HUES64 (cell line): ENCODE measurements around the gene OR8S1.
"Not testable (repeated sequence)": the region's sequence is repeated elsewhere in the genome, so short reads cannot be mapped to it uniquely, and the experiment has no call there.

ENCODE experiments used
- H3K27ac ChIP-seq: 2 replicates; pipeline ENCODE4 v1.7.0; 2013; ENCODE audit warnings: low read depth, low read length, inconsistent platforms
- H3K27me3 ChIP-seq: 2 replicates; pipeline ENCODE4 v1.6.1; 2013; ENCODE audit warnings: mild to moderate bottlenecking, low read length; ENCODE audit not compliant: insufficient read depth
- H3K36me3 ChIP-seq: 2 replicates; pipeline ENCODE4 v1.6.1; 2013; ENCODE audit warnings: mild to moderate bottlenecking, low read length; ENCODE audit not compliant: insufficient read depth
- H3K4me1 ChIP-seq: 2 replicates; pipeline ENCODE4 v1.6.1; 2013; ENCODE audit warnings: mild to moderate bottlenecking, low read length, moderate library complexity; ENCODE audit not compliant: insufficient read depth
- H3K4me3 ChIP-seq: 2 replicates; pipeline ENCODE4 v1.5.1; 2013; ENCODE audit warnings: mild to moderate bottlenecking, low read length, moderate library complexity
- H3K9ac ChIP-seq: 2 replicates; pipeline ENCODE4 v1.6.1; 2013; ENCODE audit warnings: mild to moderate bottlenecking, low read depth, low read length
- H3K9me3 ChIP-seq: 2 replicates; pipeline ENCODE4 v1.6.1; 2013; ENCODE audit warnings: low read depth, low read length; ENCODE audit not compliant: insufficient read depth
- WGBS: fragments of 150-250, 120-280 bp; methylation state at CpG from one replicate; pipeline ENCODE4 v1.1.7; 2013; ENCODE audit warnings: missing lambda C conversion rate; 5-methylcytosine and 5-hydroxymethylcytosine counted together

Gene OR8S1

GRCh38 chr12:48514728-48515127 is 10.7 kb upstream of the OR8S1 start:
- no peaks in the 10 kb centered on the region for H3K36me3 ChIP-seq

GRCh38 chr12:48520381-48520780 is 5.1 kb upstream of the OR8S1 start:
- not testable (repeated sequence) for H3K4me1 ChIP-seq, H3K4me3 ChIP-seq, H3K36me3 ChIP-seq, H3K27ac ChIP-seq, H3K9ac ChIP-seq, H3K9me3 ChIP-seq, H3K27me3 ChIP-seq
- 87% methylated on average over 24 of the region's 24 CpGs for WGBS

More at GRCh38 chr12:48514728-48515127, 10.7 kb upstream of the OR8S1 start:
- Histone ChIP-seq H3K9ac (no peak overlapping the region), H3K27me3 (no peaks in the 10 kb centered on the region), H3K9me3 (peaks cover 42% of the 10 kb centered on the region), H3K4me1 (no peaks in the 10 kb centered on the region), H3K27ac (no peak overlapping the region), H3K4me3 (no peak overlapping the region)
- no CpG with 5 or more reads among the region's 1 CpG for whole genome bisulfite sequencing

- no peaks in the 10 kb centered on the region for H3K4me1 ChIP-seq
- WGBS = 96% methylated on average over 44 of the region's 44 CpGs
- no peak overlapping the region for H3K9ac ChIP-seq
- H3K4me3 ChIP-seq = no peak overlapping the region
- no peaks in the 10 kb centered on the region for H3K9me3 ChIP-seq
- no peak overlapping the region for H3K27ac ChIP-seq
- no peaks in the 10 kb centered on the region for H3K27me3 ChIP-seq
- H3K36me3 ChIP-seq = no peaks in the 10 kb centered on the region
These were observed 2.6 kb downstream of the OR8S1 start for GRCh38 chr12:48527891-48528670.

GRCh38 chr12:48532601-48533000 is 7.2 kb downstream of the OR8S1 start:
- Histone ChIP-seq H3K9me3 (no peaks in the 10 kb centered on the region), H3K9ac (no peak overlapping the region), H3K27me3 (no peaks in the 10 kb centered on the region), H3K4me3 (no peak overlapping the region), H3K4me1 (no peaks in the 10 kb centered on the region), H3K27ac (no peak overlapping the region), H3K36me3 (no peaks in the 10 kb centered on the region)

- H3K9ac ChIP-seq = no peak overlapping the region
These were observed 11.2 kb downstream of the OR8S1 start for GRCh38 chr12:48536602-48537001.

GRCh38 chr12:48542300-48542928 is 17.0 kb downstream of the OR8S1 start:
- Histone ChIP-seq H3K4me3 (no peak overlapping the region), H3K27ac (no peak overlapping the region), H3K9ac (no peak overlapping the region), H3K27me3 (no peaks in the 10 kb centered on the region), H3K4me1 (no peaks in the 10 kb centered on the region), H3K36me3 (no peaks in the 10 kb centered on the region), H3K9me3 (no peaks in the 10 kb centered on the region)
- WGBS = 69% methylated on average over 7 of the region's 8 CpGs

More at GRCh38 chr12:48536602-48537001, 11.2 kb downstream of the OR8S1 start:
- Histone ChIP-seq H3K4me3 (no peak overlapping the region), H3K9me3 (no peaks in the 10 kb centered on the region), H3K4me1 (no peaks in the 10 kb centered on the region), H3K27ac (no peak overlapping the region), H3K36me3 (no peaks in the 10 kb centered on the region), H3K27me3 (no peaks in the 10 kb centered on the region)
- WGBS = 86% methylated on average over 1 of the region's 1 CpG

- no peaks in the 10 kb centered on the region for H3K9me3 ChIP-seq
- H3K9ac ChIP-seq = no peak overlapping the region
- 97% methylated on average over 4 of the region's 4 CpGs for WGBS
- no peak overlapping the region for H3K4me3 ChIP-seq
- H3K36me3 ChIP-seq = no peaks in the 10 kb centered on the region
- H3K27me3 ChIP-seq = no peaks in the 10 kb centered on the region
- H3K4me1 ChIP-seq = no peaks in the 10 kb centered on the region
- H3K27ac ChIP-seq = no peak overlapping the region
These were observed 20.5 kb downstream of the OR8S1 start for GRCh38 chr12:48545833-48546469.

GRCh38 chr12:48547012-48547411 is 21.6 kb downstream of the OR8S1 start:
- 100% methylated on average over 1 of the region's 3 CpGs for WGBS
- H3K4me1 ChIP-seq, H3K9ac ChIP-seq, H3K27me3 ChIP-seq, H3K9me3 ChIP-seq, H3K4me3 ChIP-seq, H3K36me3 ChIP-seq, H3K27ac ChIP-seq: not testable (repeated sequence)

- 95% methylated on average over 13 of the region's 13 CpGs for WGBS
- H3K4me3 ChIP-seq = not testable (repeated sequence)
These were observed 26.2 kb downstream of the OR8S1 start for GRCh38 chr12:48551636-48552035.

GRCh38 chr12:48553666-48554343 is 28.4 kb downstream of the OR8S1 start:
- not testable (repeated sequence) for H3K4me3 ChIP-seq, H3K9ac ChIP-seq, H3K27me3 ChIP-seq, H3K27ac ChIP-seq, H3K36me3 ChIP-seq, H3K9me3 ChIP-seq
- 62% methylated on average over 11 of the region's 11 CpGs for WGBS
- peaks cover 10% of the 10 kb centered on the region; the same call in 1 of the 2 replicates for H3K4me1 ChIP-seq

More at GRCh38 chr12:48551636-48552035, 26.2 kb downstream of the OR8S1 start:
- H3K27me3 ChIP-seq, H3K36me3 ChIP-seq, H3K4me1 ChIP-seq, H3K9ac ChIP-seq, H3K9me3 ChIP-seq, H3K27ac ChIP-seq: not testable (repeated sequence)

GRCh38 chr12:48556631-48557030 is 31.2 kb downstream of the OR8S1 start:
- Histone ChIP-seq H3K9ac (no peak overlapping the region), H3K27ac (no peak overlapping the region), H3K4me3 (no peak overlapping the region), H3K27me3 (no peaks in the 10 kb centered on the region), H3K4me1 (peaks cover 10% of the 10 kb centered on the region; the same call in 1 of the 2 replicates), H3K9me3 (0 out of 2 replicates have a peak, but pooled peaks cover 4% of the 10 kb centered on the region), H3K36me3 (no peaks in the 10 kb centered on the region)
- 80% methylated on average over 6 of the region's 6 CpGs for WGBS
